Measurements from ENCODE around the gene CDH13. TPM values are rescaled to one million over a fixed set of nuclear protein-coding genes. Genes with fewer than 3 reads are reported as not detected.

Gene CDH13
- total and polyA plus RNA-seq, 2 experiments from 2014 or later, result 1.6 to 4.4 TPM

GRCh38 chr16:83538707-83539106 lies 911.9 kb downstream of the CDH13 start:
- no peak overlapping the region for H3K4me2 ChIP-seq
- peaks cover 5% of the 10 kb centered on the region for H3K9me2 ChIP-seq (ENCODE audit: insufficient read depth)
- H3K4me1 ChIP-seq (ENCODE audit: insufficient read depth), result no peaks in the 10 kb centered on the region
- H3K4me3 ChIP-seq, result no peak overlapping the region
- Mint-ChIP-seq H3K4me3 (no peak overlapping the region), H3K4me1 (no peaks in the 10 kb centered on the region), H3K27me3 (ENCODE audit: insufficient read depth, low read depth, poor library complexity) (no peaks in the 10 kb centered on the region), H3K36me3 (ENCODE audit: low read depth) (no peaks in the 10 kb centered on the region), H3K27ac (no peak overlapping the region), H3K9me3 (no peaks in the 10 kb centered on the region)
- no peak for DNase-seq (ENCODE audit: low spot score)
- no peak overlapping the region for H3K27ac ChIP-seq (ENCODE audit: low read depth)
- no peak overlapping the region for H2AFZ ChIP-seq
- no peaks in the 10 kb centered on the region for H3F3A ChIP-seq (replicated peaks; ENCODE audit: low read depth)
- TF ChIP-seq REST (IDR thresholded peaks at IDR 0.05; ENCODE audit: unreplicated experiment) (no peak), EZH2 (IDR thresholded peaks at IDR 0.05; ENCODE audit: low read depth, unreplicated experiment) (no peak), ZNF331 (CRISPR knock-in tag; IDR thresholded peaks at IDR 0.05; ENCODE audit: low read depth) (no peak), JUNB (IDR thresholded peaks at IDR 0.05; ENCODE audit: unreplicated experiment) (no peak)
- H4K20me1 ChIP-seq (replicated peaks; ENCODE audit: insufficient read depth), result no peaks in the 10 kb centered on the region
- H3K79me2 ChIP-seq (replicated peaks; ENCODE audit: insufficient read depth), result no peaks in the 10 kb centered on the region
- H3K36me3 ChIP-seq (ENCODE audit: insufficient read depth), result no peaks in the 10 kb centered on the region
- ATAC-seq, result no peak
- H3K27me3 ChIP-seq (ENCODE audit: insufficient read depth), result no peaks in the 10 kb centered on the region

- no peaks in the 10 kb centered on the region for H3F3A ChIP-seq (replicated peaks; ENCODE audit: low read depth)
- TF ChIP-seq EZH2 (IDR thresholded peaks at IDR 0.05; ENCODE audit: low read depth, unreplicated experiment) (no peak), ETS1 (IDR thresholded peaks at IDR 0.05) (no peak)
- Mint-ChIP-seq H3K4me1 (no peaks in the 10 kb centered on the region), H3K27me3 (ENCODE audit: insufficient read depth, low read depth, poor library complexity) (no peaks in the 10 kb centered on the region), H3K36me3 (ENCODE audit: low read depth) (no peaks in the 10 kb centered on the region), H3K27ac (no peak overlapping the region), H3K4me3 (no peak overlapping the region), H3K9me3 (no peaks in the 10 kb centered on the region)
- no peak overlapping the region for H2AFZ ChIP-seq
- ATAC-seq, result no peak
- no peaks in the 10 kb centered on the region for H3K27me3 ChIP-seq (ENCODE audit: insufficient read depth)
- DNase-seq (ENCODE audit: low spot score), result no peak
- H3K36me3 ChIP-seq (ENCODE audit: insufficient read depth), result no peaks in the 10 kb centered on the region
- peaks cover 5% of the 10 kb centered on the region for H3K9me2 ChIP-seq (ENCODE audit: insufficient read depth)
- H3K79me2 ChIP-seq (replicated peaks; ENCODE audit: insufficient read depth), result no peaks in the 10 kb centered on the region
- no peaks in the 10 kb centered on the region for H4K20me1 ChIP-seq (replicated peaks; ENCODE audit: insufficient read depth)
- H3K27ac ChIP-seq (ENCODE audit: low read depth), result no peak overlapping the region
- H3K4me1 ChIP-seq (ENCODE audit: insufficient read depth), result no peaks in the 10 kb centered on the region
- no peak overlapping the region for H3K4me2 ChIP-seq
- no peak overlapping the region for H3K4me3 ChIP-seq
These were observed 913.1 kb downstream of the CDH13 start for GRCh38 chr16:83539736-83540490.

Measured in GM23338 (cell line).